Central memory CD8-positive, alpha-beta T cell (primary cell): ENCODE measurements around the gene IRF1.
"Not testable (repeated sequence)": the region's sequence is repeated elsewhere in the genome, so short reads cannot be mapped to it uniquely, and the experiment has no call there.

Source experiments
- ATAC-seq: fragments of 150-1000 bp; cut with Tn5 transposase; replicated peaks from 2 replicates; pipeline ENCODE4 v1.10.0; 2022; ENCODE audit warnings: mild to moderate bottlenecking, moderate FRiP score, moderate number of reproducible peaks; ENCODE audit not compliant: poor library complexity, severe bottlenecking; ENCODE audit errors: extremely low read depth
- DNase-seq, 2 donors: peaks; one replicate each; pipeline ENCODE4 v3.0.0; 2021; ENCODE audit warnings: low spot score in 2 of 2
- H3K27ac Mint-ChIP-seq: one replicate; pipeline ENCODE4 v1.8.0; 2022; ENCODE audit warnings: low read depth, mild to moderate bottlenecking, moderate library complexity, mixed read lengths
- H3K27me3 Mint-ChIP-seq: one replicate; pipeline ENCODE4 v1.8.0; 2022; ENCODE audit warnings: mixed read lengths
- H3K36me3 Mint-ChIP-seq: one replicate; pipeline ENCODE4 v1.8.0; 2022; ENCODE audit warnings: mild to moderate bottlenecking, moderate library complexity, mixed read lengths; ENCODE audit not compliant: insufficient read depth
- H3K4me1 Mint-ChIP-seq: one replicate; pipeline ENCODE4 v1.8.0; 2022; ENCODE audit warnings: mixed read lengths
- H3K4me3 Mint-ChIP-seq: one replicate; pipeline ENCODE4 v1.8.0; 2022; ENCODE audit warnings: mild to moderate bottlenecking, moderate library complexity, mixed read lengths
- H3K9me3 Mint-ChIP-seq: one replicate; pipeline ENCODE4 v1.8.0; 2022; ENCODE audit warnings: mixed read lengths

The IRF1 gene

GRCh38 chr5:132444841-132445639 is 45.5 kb downstream of the IRF1 start:
- no peaks in the 10 kb centered on the region for H3K27me3 Mint-ChIP-seq
- ATAC-seq (no peak), DNase-seq (no peak)
- H3K4me1 Mint-ChIP-seq, result peaks cover 90% of the 10 kb centered on the region
- H3K9me3 Mint-ChIP-seq, result no peaks in the 10 kb centered on the region
- H3K36me3 Mint-ChIP-seq, result peaks cover 30% of the 10 kb centered on the region
- H3K27ac Mint-ChIP-seq, result peak overlapping the region; percentile 92
- H3K4me3 Mint-ChIP-seq, result no peak overlapping the region

GRCh38 chr5:132444061-132444460 is 46.5 kb downstream of the IRF1 start:
- H3K4me1 Mint-ChIP-seq, result peaks cover 93% of the 10 kb centered on the region
- no peak for ATAC-seq
- no peak for DNase-seq
- H3K4me3 Mint-ChIP-seq, result peak overlapping the region; percentile 19
- no peaks in the 10 kb centered on the region for H3K27me3 Mint-ChIP-seq
- H3K36me3 Mint-ChIP-seq, result peaks cover 26% of the 10 kb centered on the region
- H3K27ac Mint-ChIP-seq, result peak overlapping the region; percentile 92
- H3K9me3 Mint-ChIP-seq, result no peaks in the 10 kb centered on the region

- Mint-ChIP-seq H3K9me3 (no peaks in the 10 kb centered on the region), H3K27ac (peak overlapping the region; percentile 93), H3K4me3 (peak overlapping the region; percentile 37), H3K36me3 (peaks cover 27% of the 10 kb centered on the region), H3K4me1 (peaks cover 90% of the 10 kb centered on the region), H3K27me3 (no peaks in the 10 kb centered on the region)
- DNase-seq (no peak), ATAC-seq (no peak)
Measured at GRCh38 chr5:132439521-132440089, 51.0 kb downstream of the IRF1 start.

GRCh38 chr5:132438917-132439316 is 51.7 kb downstream of the IRF1 start:
- peaks cover 28% of the 10 kb centered on the region for H3K36me3 Mint-ChIP-seq
- H3K27ac Mint-ChIP-seq, result peak overlapping the region; percentile 93
- H3K27me3 Mint-ChIP-seq, result no peaks in the 10 kb centered on the region
- peak overlapping the region; percentile 37 for H3K4me3 Mint-ChIP-seq
- DNase-seq, result no peak
- peaks cover 90% of the 10 kb centered on the region for H3K4me1 Mint-ChIP-seq
- no peaks in the 10 kb centered on the region for H3K9me3 Mint-ChIP-seq
- no peak for ATAC-seq

GRCh38 chr5:132438267-132438645 is 52.3 kb downstream of the IRF1 start:
- not testable (repeated sequence) for ATAC-seq, H3K27me3 Mint-ChIP-seq, H3K9me3 Mint-ChIP-seq, DNase-seq
- H3K36me3 Mint-ChIP-seq, result peaks cover 28% of the 10 kb centered on the region
- peak overlapping the region; percentile 66 for H3K4me3 Mint-ChIP-seq
- H3K27ac Mint-ChIP-seq, result peak overlapping the region; percentile 93
- H3K4me1 Mint-ChIP-seq, result peaks cover 87% of the 10 kb centered on the region

- no peaks in the 10 kb centered on the region for H3K9me3 Mint-ChIP-seq
- no peak for DNase-seq
- peaks cover 26% of the 10 kb centered on the region for H3K36me3 Mint-ChIP-seq
- no peaks in the 10 kb centered on the region for H3K27me3 Mint-ChIP-seq
- H3K27ac Mint-ChIP-seq, result peak overlapping the region; percentile 93
- peak; percentile 83 for ATAC-seq
- H3K4me1 Mint-ChIP-seq, result peaks cover 87% of the 10 kb centered on the region
- H3K4me3 Mint-ChIP-seq, result peak overlapping the region; percentile 66
Measured at GRCh38 chr5:132437604-132438266, 52.8 kb downstream of the IRF1 start.

GRCh38 chr5:132436936-132437335 is 53.6 kb downstream of the IRF1 start:
- Mint-ChIP-seq H3K27ac (peak overlapping the region; percentile 93), H3K4me3 (peak overlapping the region; percentile 66), H3K27me3 (no peaks in the 10 kb centered on the region), H3K9me3 (no peaks in the 10 kb centered on the region), H3K36me3 (peaks cover 30% of the 10 kb centered on the region), H3K4me1 (peaks cover 87% of the 10 kb centered on the region)
- no peak for ATAC-seq
- DNase-seq, result no peak

- ATAC-seq (no peak), DNase-seq (no peak)
- Mint-ChIP-seq H3K36me3 (peaks cover 29% of the 10 kb centered on the region), H3K4me1 (peaks cover 88% of the 10 kb centered on the region), H3K27me3 (no peaks in the 10 kb centered on the region), H3K27ac (peak overlapping the region; percentile 81), H3K9me3 (no peaks in the 10 kb centered on the region), H3K4me3 (no peak overlapping the region)
Measured at GRCh38 chr5:132435886-132436285, 54.7 kb downstream of the IRF1 start.

- Mint-ChIP-seq H3K27me3 (no peaks in the 10 kb centered on the region), H3K4me3 (no peak overlapping the region), H3K9me3 (no peaks in the 10 kb centered on the region), H3K4me1 (peaks cover 91% of the 10 kb centered on the region), H3K36me3 (peaks cover 30% of the 10 kb centered on the region), H3K27ac (peak overlapping the region; percentile 81)
- ATAC-seq (no peak), DNase-seq (no peak)
Measured at GRCh38 chr5:132435447-132435846, 55.1 kb downstream of the IRF1 start.

- ATAC-seq, result no peak
- peaks cover 37% of the 10 kb centered on the region for H3K36me3 Mint-ChIP-seq
- H3K27me3 Mint-ChIP-seq, result no peaks in the 10 kb centered on the region
- H3K4me1 Mint-ChIP-seq, result peaks cover 91% of the 10 kb centered on the region
- no peak for DNase-seq
- no peaks in the 10 kb centered on the region for H3K9me3 Mint-ChIP-seq
- peak overlapping the region; percentile 81 for H3K27ac Mint-ChIP-seq
- no peak overlapping the region for H3K4me3 Mint-ChIP-seq
Measured at GRCh38 chr5:132434416-132435286, 55.9 kb downstream of the IRF1 start.

GRCh38 chr5:132433141-132433540 is 57.4 kb downstream of the IRF1 start:
- no peak for DNase-seq
- ATAC-seq, result no peak
- peak overlapping the region; percentile 89 for H3K27ac Mint-ChIP-seq
- peak overlapping the region; percentile 60 for H3K4me3 Mint-ChIP-seq
- H3K9me3 Mint-ChIP-seq, result no peaks in the 10 kb centered on the region
- peaks cover 45% of the 10 kb centered on the region for H3K36me3 Mint-ChIP-seq
- no peaks in the 10 kb centered on the region for H3K27me3 Mint-ChIP-seq
- peaks cover 96% of the 10 kb centered on the region for H3K4me1 Mint-ChIP-seq

GRCh38 chr5:132431632-132432031 is 58.9 kb downstream of the IRF1 start:
- H3K36me3 Mint-ChIP-seq, result peaks cover 52% of the 10 kb centered on the region
- no peaks in the 10 kb centered on the region for H3K9me3 Mint-ChIP-seq
- H3K27ac Mint-ChIP-seq, result peak overlapping the region; percentile 89
- ATAC-seq, result no peak
- H3K4me1 Mint-ChIP-seq, result peaks cover 96% of the 10 kb centered on the region
- no peaks in the 10 kb centered on the region for H3K27me3 Mint-ChIP-seq
- H3K4me3 Mint-ChIP-seq, result peak overlapping the region; percentile 39
- DNase-seq, result no peak
